HG03432 (cell line): ENCODE results near the gene FEM1A.
"Not testable (repeated sequence)": the region's sequence is repeated elsewhere in the genome, so short reads cannot be mapped to it uniquely, and the experiment has no call there.

ENCODE experiments used
- ATAC-seq: cut with Tn5 transposase; IDR thresholded peaks from one replicate; pipeline ENCODE4 v1.9.1; 2021; ENCODE audit warnings: mild to moderate bottlenecking, moderate library complexity; ENCODE audit not compliant: unreplicated experiment

The FEM1A gene

DNA sequence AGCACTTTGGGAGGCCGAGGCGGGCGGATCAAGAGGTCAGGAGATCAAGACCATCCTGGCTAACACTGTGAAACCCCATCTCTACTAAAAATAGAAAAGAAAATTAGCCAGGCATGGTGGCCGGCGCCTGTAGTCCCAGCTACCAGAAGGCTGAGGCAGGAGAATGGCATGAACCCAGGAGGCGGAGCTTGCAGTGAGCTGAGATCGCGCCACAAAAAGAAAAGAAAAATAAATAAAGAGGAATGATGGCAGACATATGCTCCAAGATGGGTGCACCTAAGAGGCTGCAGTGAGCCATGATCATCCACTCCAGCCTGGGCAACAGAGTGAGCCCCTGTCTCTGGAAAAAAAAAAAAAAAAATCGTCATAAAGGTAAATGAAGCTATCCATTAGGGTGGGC, 54.4 kb downstream of the FEM1A start:
- not testable (repeated sequence) for ATAC-seq

DNA sequence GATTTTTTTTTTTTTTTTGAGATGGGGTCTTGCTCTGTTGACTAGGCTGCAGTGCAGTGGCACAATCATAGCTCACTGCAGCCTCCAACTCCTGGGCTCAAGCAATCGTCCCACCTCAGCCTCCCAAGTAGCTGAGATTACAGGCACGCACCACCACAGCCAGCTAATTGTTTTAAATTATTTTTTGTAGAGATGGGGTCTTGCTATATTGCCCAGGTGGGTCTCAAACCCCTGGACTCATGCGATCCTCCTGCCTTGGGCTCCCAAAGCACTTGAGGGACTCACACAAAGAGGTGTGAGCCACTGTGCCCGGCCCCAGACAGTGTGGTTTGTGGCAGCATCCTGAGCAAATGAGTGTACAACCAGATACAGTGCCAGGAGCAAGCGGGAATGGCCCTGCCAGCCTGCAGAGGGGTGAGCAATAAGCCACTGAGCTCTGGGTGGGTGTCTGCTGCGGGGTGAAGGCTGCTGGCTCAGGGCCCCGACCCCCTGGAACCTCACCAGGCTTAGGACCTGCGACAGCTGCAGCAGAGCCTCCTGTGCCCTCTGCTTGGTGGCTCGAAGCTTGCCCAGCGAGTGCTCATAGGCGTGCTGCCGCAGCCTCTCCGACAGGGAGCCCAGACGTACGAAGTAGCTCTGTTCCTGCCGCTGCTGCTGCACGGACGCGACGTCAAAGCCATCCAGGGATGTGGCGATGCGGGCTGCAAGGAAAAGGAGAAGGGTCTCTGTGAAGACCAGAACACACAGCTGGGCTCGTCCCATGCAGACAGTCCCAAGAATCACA, 55.8 kb downstream of the FEM1A start:
- no peak for ATAC-seq

DNA sequence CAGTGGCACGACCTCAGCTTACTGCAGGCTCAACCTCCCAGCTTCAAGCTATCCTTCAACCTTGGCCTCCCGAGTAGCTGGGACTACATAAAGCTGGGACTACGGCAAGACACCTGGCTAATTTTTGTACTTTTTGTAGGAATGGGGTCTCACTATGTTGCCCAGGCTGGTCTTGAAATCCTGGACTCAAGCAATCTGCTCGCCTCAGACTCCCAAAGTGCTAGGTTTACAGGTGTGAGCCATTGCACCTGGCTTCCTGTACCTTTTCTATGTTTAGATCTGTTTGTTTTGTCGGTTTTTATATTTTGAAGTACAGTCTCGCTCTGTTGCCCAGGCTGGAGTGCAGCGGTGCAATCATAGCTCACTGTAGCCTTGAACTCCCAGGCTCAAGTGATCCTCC, 57.5 kb downstream of the FEM1A start:
- ATAC-seq, result no peak
